Measurements from ENCODE around the gene E2F6. TPM values are rescaled to one million over a fixed set of nuclear protein-coding genes. Genes with fewer than 3 reads are reported as not detected.

Gene E2F6
- total RNA-seq, 1 donor from 2014 or later = 22.1 TPM

GRCh38 chr2:11412449-11412810, 53.5 kb downstream of the E2F6 start:
- Histone ChIP-seq H2AFZ (ENCODE audit: low read depth, low read length) (no peak overlapping the region), H3K4me3 (ENCODE audit: insufficient read depth, low read depth, low read length) (no peak overlapping the region), H3K4me2 (ENCODE audit: low read length) (no peak overlapping the region)

GRCh38 chr2:11411768-11412448, 54.1 kb downstream of the E2F6 start:
- Mint-ChIP-seq H3K4me1 (ENCODE audit: low read depth, unreplicated experiment) (peaks cover 17% of the 10 kb centered on the region), H3K27me3 (ENCODE audit: low read depth, unreplicated experiment) (peaks cover 1% of the 10 kb centered on the region), H3K9me3 (ENCODE audit: unreplicated experiment) (peaks cover 3% of the 10 kb centered on the region), H3K4me3 (ENCODE audit: unreplicated experiment) (no peak overlapping the region), H3K27ac (ENCODE audit: unreplicated experiment) (no peak overlapping the region), H3K36me3 (ENCODE audit: low read depth, unreplicated experiment) (no peaks in the 10 kb centered on the region)
- H3K9ac ChIP-seq (ENCODE audit: low read length) = no peak overlapping the region
- no peak overlapping the region for H3K4me3 ChIP-seq (ENCODE audit: insufficient read depth, low read depth, low read length)
- no peak overlapping the region for H2AFZ ChIP-seq (ENCODE audit: low read depth, low read length)
- no peaks in the 10 kb centered on the region for H3K9me3 ChIP-seq (ENCODE audit: insufficient read depth, low read depth, low read length)
- H3K4me1 ChIP-seq (ENCODE audit: insufficient read depth, low read length) = no peaks in the 10 kb centered on the region
- DNase-seq (ENCODE audit: low read depth) = no peak
- FAIRE-seq = no peak
- H3K36me3 ChIP-seq (ENCODE audit: insufficient read depth, low read length) = no peaks in the 10 kb centered on the region
- peak overlapping the region; percentile 44 for H3K4me2 ChIP-seq (ENCODE audit: low read length)
- H3K27me3 ChIP-seq (ENCODE audit: insufficient read depth, low read length) = no peaks in the 10 kb centered on the region
- no peaks in the 10 kb centered on the region for H3K79me2 ChIP-seq (ENCODE audit: insufficient read depth, low read length)
- H4K20me1 ChIP-seq (ENCODE audit: insufficient read depth, low read length) = no peaks in the 10 kb centered on the region
- H3K27ac ChIP-seq (ENCODE audit: low read depth, low read length) = no peak overlapping the region
- TF ChIP-seq CTCF (IDR thresholded peaks at IDR 0.05; ENCODE audit: insufficient read depth, low read depth, low read length) (peak; percentile 81), EZH2 (IDR thresholded peaks at IDR 0.05; ENCODE audit: insufficient read depth, low read length) (no peak)

More at GRCh38 chr2:11412449-11412810, 53.5 kb downstream of the E2F6 start:
- H3K4me1 Mint-ChIP-seq (ENCODE audit: low read depth, unreplicated experiment) = peaks cover 12% of the 10 kb centered on the region
- FAIRE-seq (no peak), DNase-seq (ENCODE audit: low read depth) (no peak)
- H3K79me2 ChIP-seq (ENCODE audit: insufficient read depth, low read length) = no peaks in the 10 kb centered on the region
- H3K27me3 ChIP-seq (ENCODE audit: insufficient read depth, low read length) = no peaks in the 10 kb centered on the region
- no peaks in the 10 kb centered on the region for H3K36me3 ChIP-seq (ENCODE audit: insufficient read depth, low read length)
- H3K9ac ChIP-seq (ENCODE audit: low read length) = no peak overlapping the region
- TF ChIP-seq CTCF (IDR thresholded peaks at IDR 0.05; ENCODE audit: insufficient read depth, low read depth, low read length) = no peak
- TF ChIP-seq EZH2 (IDR thresholded peaks at IDR 0.05; ENCODE audit: insufficient read depth, low read length) = no peak
- no peaks in the 10 kb centered on the region for H3K36me3 Mint-ChIP-seq (ENCODE audit: low read depth, unreplicated experiment)
- H3K27ac Mint-ChIP-seq (ENCODE audit: unreplicated experiment) = peak overlapping the region; percentile 34
- H4K20me1 ChIP-seq (ENCODE audit: insufficient read depth, low read length) = no peaks in the 10 kb centered on the region
- H3K9me3 ChIP-seq (ENCODE audit: insufficient read depth, low read depth, low read length) = no peaks in the 10 kb centered on the region
- no peaks in the 10 kb centered on the region for H3K4me1 ChIP-seq (ENCODE audit: insufficient read depth, low read length)
- no peak overlapping the region for H3K27ac ChIP-seq (ENCODE audit: low read depth, low read length)
- H3K9me3 Mint-ChIP-seq (ENCODE audit: unreplicated experiment) = no peaks in the 10 kb centered on the region
- H3K4me3 Mint-ChIP-seq (ENCODE audit: unreplicated experiment) = no peak overlapping the region
- H3K27me3 Mint-ChIP-seq (ENCODE audit: low read depth, unreplicated experiment) = peaks cover 1% of the 10 kb centered on the region

- TF ChIP-seq CTCF (IDR thresholded peaks at IDR 0.05; ENCODE audit: insufficient read depth, low read depth, low read length) = no peak
- no peak for TF ChIP-seq EZH2 (IDR thresholded peaks at IDR 0.05; ENCODE audit: insufficient read depth, low read length)
- Histone ChIP-seq H3K36me3 (ENCODE audit: insufficient read depth, low read length) (no peaks in the 10 kb centered on the region), H3K27me3 (ENCODE audit: insufficient read depth, low read length) (no peaks in the 10 kb centered on the region), H3K79me2 (ENCODE audit: insufficient read depth, low read length) (no peaks in the 10 kb centered on the region), H3K4me3 (ENCODE audit: insufficient read depth, low read depth, low read length) (no peak overlapping the region), H3K9ac (ENCODE audit: low read length) (no peak overlapping the region), H2AFZ (ENCODE audit: low read depth, low read length) (no peak overlapping the region), H3K4me2 (ENCODE audit: low read length) (no peak overlapping the region), H4K20me1 (ENCODE audit: insufficient read depth, low read length) (no peaks in the 10 kb centered on the region), H3K27ac (ENCODE audit: low read depth, low read length) (no peak overlapping the region), H3K9me3 (ENCODE audit: insufficient read depth, low read depth, low read length) (no peaks in the 10 kb centered on the region), H3K4me1 (ENCODE audit: insufficient read depth, low read length) (no peaks in the 10 kb centered on the region)
- Mint-ChIP-seq H3K27ac (ENCODE audit: unreplicated experiment) (no peak overlapping the region), H3K4me3 (ENCODE audit: unreplicated experiment) (no peak overlapping the region), H3K36me3 (ENCODE audit: low read depth, unreplicated experiment) (no peaks in the 10 kb centered on the region), H3K9me3 (ENCODE audit: unreplicated experiment) (peaks cover 6% of the 10 kb centered on the region), H3K27me3 (ENCODE audit: low read depth, unreplicated experiment) (peaks cover 1% of the 10 kb centered on the region), H3K4me1 (ENCODE audit: low read depth, unreplicated experiment) (peaks cover 22% of the 10 kb centered on the region)
- FAIRE-seq (no peak), DNase-seq (ENCODE audit: low read depth) (no peak)
Observed at GRCh38 chr2:11411244-11411643, 54.7 kb downstream of the E2F6 start.

All from astrocyte (in vitro differentiated cells and primary cell).